ENCODE results near the gene PYCARD. TPM values are rescaled to one million over a fixed set of nuclear protein-coding genes. Genes with fewer than 3 reads are reported as not detected.
"Not testable (repeated sequence)": the region's sequence is repeated elsewhere in the genome, so short reads cannot be mapped to it uniquely, and the experiment has no call there.

The PYCARD gene
- total RNA-seq, 1 experiment from 2014 or later: 29.8 TPM

DNA sequence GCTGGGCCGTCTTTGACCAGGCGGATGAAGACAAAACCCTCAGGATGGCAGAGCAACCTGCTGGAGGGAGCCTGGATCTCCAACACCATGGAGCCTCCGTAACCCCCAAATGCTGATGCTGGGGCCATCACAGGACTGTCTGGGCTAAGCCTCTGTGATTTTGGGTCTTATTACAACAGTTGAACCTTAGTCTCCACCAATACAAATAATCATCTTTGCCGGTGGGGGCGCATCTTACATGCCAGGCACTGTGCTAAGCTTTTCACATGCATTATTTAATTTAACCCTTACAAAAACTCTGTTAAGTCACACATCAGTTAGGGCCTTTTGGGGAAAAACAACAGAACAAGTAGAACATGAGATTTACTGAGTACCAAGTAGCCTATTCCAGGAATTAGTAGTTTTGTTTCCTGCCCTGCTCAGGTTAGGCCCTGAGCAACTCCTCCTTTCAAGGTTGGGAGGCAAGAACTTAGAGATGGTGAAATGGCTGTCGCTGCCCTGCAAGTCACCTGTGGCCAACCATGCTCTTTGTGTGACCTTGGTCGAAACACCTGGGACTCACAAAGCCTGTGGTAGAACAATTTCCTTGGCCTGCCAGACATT is 48.3 kb upstream of the PYCARD start:
- intact Hi-C loops (cut with micrococcal nuclease): no loop called here
- no peaks in the 10 kb centered on the region for H3K9me3 ChIP-seq (ENCODE audit: low read length)
- H3K36me3 ChIP-seq (ENCODE audit: low read depth, low read length): no peaks in the 10 kb centered on the region
- no peak for DNase-seq
- no peak overlapping the region for H3K9ac ChIP-seq (ENCODE audit: low read length)
- H3K4me2 ChIP-seq (ENCODE audit: low read length): no peak overlapping the region
- POLR2A ChIA-PET (ENCODE audit: unreplicated experiment): no interaction called here
- BruUV-seq (replicated peaks): no TSS peak
- no peaks in the 10 kb centered on the region for H3K79me2 ChIP-seq (ENCODE audit: low read length)
- H2AFZ ChIP-seq (ENCODE audit: low read length): no peak overlapping the region
- no peaks in the 10 kb centered on the region for H4K20me1 ChIP-seq (ENCODE audit: low read length)
- no peak overlapping the region for H3K27ac ChIP-seq (ENCODE audit: low read length)
- H3K27me3 ChIP-seq (ENCODE audit: low read length): peaks cover 14% of the 10 kb centered on the region; the same call in 1 of the 2 replicates
- H3K4me1 ChIP-seq (ENCODE audit: insufficient read depth, low read length): no peaks in the 10 kb centered on the region
- TF ChIP-seq EZH2phosphoT487 (IDR thresholded peaks at IDR 0.05; ENCODE audit: borderline replicate concordance, low read length) (no peak), EZH2 (IDR thresholded peaks at IDR 0.05; ENCODE audit: low read length, unreplicated experiment) (no peak)
- H3K4me3 ChIP-seq (ENCODE audit: low read length): no peak overlapping the region
- no peaks in the 10 kb centered on the region for H3F3A ChIP-seq (ENCODE audit: low read length, unreplicated experiment)
- ATAC-seq: no peak
- H3K9me2 ChIP-seq (replicated peaks; ENCODE audit: low read length): no peaks in the 10 kb centered on the region
- CTCF ChIA-PET: no interaction called here

DNA sequence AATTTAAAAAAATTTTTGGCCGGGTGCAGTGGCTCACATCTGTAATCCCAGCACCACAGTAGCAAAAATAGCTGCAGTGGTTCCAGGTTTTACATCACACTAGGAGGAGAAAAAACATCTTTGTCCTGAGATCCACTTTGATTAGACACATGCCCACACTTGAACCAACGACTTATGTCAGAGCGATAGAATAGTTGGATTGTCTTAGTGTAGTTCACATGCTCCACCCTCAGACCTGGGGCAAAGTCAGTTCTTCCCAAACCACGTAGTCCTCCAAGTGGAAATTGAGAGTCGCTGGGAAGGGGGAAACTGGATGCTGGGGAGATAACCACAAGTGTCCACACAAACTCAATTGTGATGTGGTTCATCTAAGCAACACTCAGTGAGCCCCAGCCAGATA is 45.8 kb upstream of the PYCARD start:
- H3K27me3 ChIP-seq (ENCODE audit: low read length): peaks cover 14% of the 10 kb centered on the region; the same call in 1 of the 2 replicates
- no peaks in the 10 kb centered on the region for H3K36me3 ChIP-seq (ENCODE audit: low read depth, low read length)
- DNase-seq: no peak
- H3K79me2 ChIP-seq (ENCODE audit: low read length): no peaks in the 10 kb centered on the region
- ChIA-PET CTCF (no interaction called here), POLR2A (ENCODE audit: unreplicated experiment) (no interaction called here)
- no peak overlapping the region for H3K9ac ChIP-seq (ENCODE audit: low read length)
- no peaks in the 10 kb centered on the region for H3K9me3 ChIP-seq (ENCODE audit: low read length)
- H3K27ac ChIP-seq (ENCODE audit: low read length): no peak overlapping the region
- TF ChIP-seq EZH2phosphoT487 (IDR thresholded peaks at IDR 0.05; ENCODE audit: borderline replicate concordance, low read length) (no peak), EZH2 (IDR thresholded peaks at IDR 0.05; ENCODE audit: low read length, unreplicated experiment) (no peak)
- TF ChIP-seq, protein P1, sequence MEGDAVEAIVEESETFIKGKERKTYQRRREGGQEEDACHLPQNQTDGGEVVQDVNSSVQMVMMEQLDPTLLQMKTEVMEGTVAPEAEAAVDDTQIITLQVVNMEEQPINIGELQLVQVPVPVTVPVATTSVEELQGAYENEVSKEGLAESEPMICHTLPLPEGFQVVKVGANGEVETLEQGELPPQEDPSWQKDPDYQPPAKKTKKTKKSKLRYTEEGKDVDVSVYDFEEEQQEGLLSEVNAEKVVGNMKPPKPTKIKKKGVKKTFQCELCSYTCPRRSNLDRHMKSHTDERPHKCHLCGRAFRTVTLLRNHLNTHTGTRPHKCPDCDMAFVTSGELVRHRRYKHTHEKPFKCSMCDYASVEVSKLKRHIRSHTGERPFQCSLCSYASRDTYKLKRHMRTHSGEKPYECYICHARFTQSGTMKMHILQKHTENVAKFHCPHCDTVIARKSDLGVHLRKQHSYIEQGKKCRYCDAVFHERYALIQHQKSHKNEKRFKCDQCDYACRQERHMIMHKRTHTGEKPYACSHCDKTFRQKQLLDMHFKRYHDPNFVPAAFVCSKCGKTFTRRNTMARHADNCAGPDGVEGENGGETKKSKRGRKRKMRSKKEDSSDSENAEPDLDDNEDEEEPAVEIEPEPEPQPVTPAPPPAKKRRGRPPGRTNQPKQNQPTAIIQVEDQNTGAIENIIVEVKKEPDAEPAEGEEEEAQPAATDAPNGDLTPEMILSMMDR (conservative IDR thresholded peaks at IDR 0.05; ENCODE audit: low read depth, low read length): no peak
- H3K4me2 ChIP-seq (ENCODE audit: low read length): no peak overlapping the region
- BruUV-seq (replicated peaks): no TSS peak
- H3K4me3 ChIP-seq (ENCODE audit: low read length): no peak overlapping the region
- no peaks in the 10 kb centered on the region for H4K20me1 ChIP-seq (ENCODE audit: low read length)
- no peak for ATAC-seq
- no peaks in the 10 kb centered on the region for H3K4me1 ChIP-seq (ENCODE audit: insufficient read depth, low read length)
- H2AFZ ChIP-seq (ENCODE audit: low read length): no peak overlapping the region
- intact Hi-C loops (cut with micrococcal nuclease): no loop called here
- no peaks in the 10 kb centered on the region for H3K9me2 ChIP-seq (replicated peaks; ENCODE audit: low read length)
- H3F3A ChIP-seq (ENCODE audit: low read length, unreplicated experiment): no peaks in the 10 kb centered on the region

- no TSS peak for BruUV-seq (replicated peaks)
- Histone ChIP-seq H3K4me3 (ENCODE audit: low read length) (no peak overlapping the region), H3K9me3 (ENCODE audit: low read length) (no peaks in the 10 kb centered on the region), H3K9ac (ENCODE audit: low read length) (no peak overlapping the region), H3K79me2 (ENCODE audit: low read length) (no peaks in the 10 kb centered on the region), H3K9me2 (replicated peaks; ENCODE audit: low read length) (no peaks in the 10 kb centered on the region), H4K20me1 (ENCODE audit: low read length) (no peaks in the 10 kb centered on the region), H3K4me2 (ENCODE audit: low read length) (no peak overlapping the region), H3K27me3 (ENCODE audit: low read length) (peaks cover 8% of the 10 kb centered on the region; the same call in 1 of the 2 replicates), H3K36me3 (ENCODE audit: low read depth, low read length) (no peaks in the 10 kb centered on the region), H3K4me1 (ENCODE audit: insufficient read depth, low read length) (no peaks in the 10 kb centered on the region), H2AFZ (ENCODE audit: low read length) (no peak overlapping the region), H3K27ac (ENCODE audit: low read length) (no peak overlapping the region), H3F3A (ENCODE audit: low read length, unreplicated experiment) (no peaks in the 10 kb centered on the region)
- TF ChIP-seq, protein P1 (conservative IDR thresholded peaks at IDR 0.05; ENCODE audit: low read depth, low read length): no peak
- TF ChIP-seq EZH2 (IDR thresholded peaks at IDR 0.05; ENCODE audit: low read length, unreplicated experiment): no peak
- TF ChIP-seq EZH2phosphoT487 (IDR thresholded peaks at IDR 0.05; ENCODE audit: borderline replicate concordance, low read length): no peak
- intact Hi-C loops (cut with micrococcal nuclease): no loop called here
- DNase-seq (no peak), ATAC-seq (no peak)
- ChIA-PET POLR2A (ENCODE audit: unreplicated experiment) (no interaction called here), CTCF (no interaction called here)
Observed at GRCh38 chr16:31246296-31246695, 43.7 kb upstream of the PYCARD start.

DNA sequence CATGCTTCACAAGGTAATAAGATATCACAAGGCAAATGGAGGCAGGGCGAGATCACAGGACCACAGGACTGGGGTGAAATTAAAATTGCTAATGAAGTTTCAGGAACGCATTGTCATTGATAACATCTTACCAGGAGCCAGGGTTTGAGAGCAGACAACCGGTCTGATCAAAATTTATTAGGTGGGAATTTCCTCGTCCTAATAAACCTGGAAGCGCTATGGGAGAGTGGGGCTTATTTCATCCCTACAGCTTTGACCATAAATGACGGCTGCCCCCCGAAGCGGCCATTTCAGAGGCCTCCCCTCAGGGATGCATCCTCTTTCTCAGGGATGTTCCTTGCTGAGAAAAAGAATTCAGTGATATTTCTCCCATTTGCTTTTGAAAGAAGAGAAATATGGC is 43.0 kb upstream of the PYCARD start:
- CTCF ChIA-PET; H3K27ac ChIP-seq (ENCODE audit: low read length); H4K20me1 ChIP-seq (ENCODE audit: low read length); H3K79me2 ChIP-seq (ENCODE audit: low read length); BruUV-seq (replicated peaks); H3K27me3 ChIP-seq (ENCODE audit: low read length); H3K9ac ChIP-seq (ENCODE audit: low read length); DNase-seq; H2AFZ ChIP-seq (ENCODE audit: low read length); H3K36me3 ChIP-seq (ENCODE audit: low read depth, low read length); H3K9me3 ChIP-seq (ENCODE audit: low read length); H3K4me3 ChIP-seq (ENCODE audit: low read length); H3K4me2 ChIP-seq (ENCODE audit: low read length); H3K9me2 ChIP-seq (replicated peaks; ENCODE audit: low read length); H3F3A ChIP-seq (ENCODE audit: low read length, unreplicated experiment); H3K4me1 ChIP-seq (ENCODE audit: insufficient read depth, low read length); POLR2A ChIA-PET (ENCODE audit: unreplicated experiment); ATAC-seq; intact Hi-C loops (cut with micrococcal nuclease): not testable (repeated sequence)
